ENCODE measurements around the gene DHDH. TPM values are rescaled to one million over a fixed set of nuclear protein-coding genes. Genes with fewer than 3 reads are reported as not detected.

The DHDH gene
- total and polyA plus RNA-seq, 2 of the 13 experiments (the other 11 are each of a cell fraction or from before 2014, with no cell fraction given), result 0.13 to 0.91 TPM

DNA sequence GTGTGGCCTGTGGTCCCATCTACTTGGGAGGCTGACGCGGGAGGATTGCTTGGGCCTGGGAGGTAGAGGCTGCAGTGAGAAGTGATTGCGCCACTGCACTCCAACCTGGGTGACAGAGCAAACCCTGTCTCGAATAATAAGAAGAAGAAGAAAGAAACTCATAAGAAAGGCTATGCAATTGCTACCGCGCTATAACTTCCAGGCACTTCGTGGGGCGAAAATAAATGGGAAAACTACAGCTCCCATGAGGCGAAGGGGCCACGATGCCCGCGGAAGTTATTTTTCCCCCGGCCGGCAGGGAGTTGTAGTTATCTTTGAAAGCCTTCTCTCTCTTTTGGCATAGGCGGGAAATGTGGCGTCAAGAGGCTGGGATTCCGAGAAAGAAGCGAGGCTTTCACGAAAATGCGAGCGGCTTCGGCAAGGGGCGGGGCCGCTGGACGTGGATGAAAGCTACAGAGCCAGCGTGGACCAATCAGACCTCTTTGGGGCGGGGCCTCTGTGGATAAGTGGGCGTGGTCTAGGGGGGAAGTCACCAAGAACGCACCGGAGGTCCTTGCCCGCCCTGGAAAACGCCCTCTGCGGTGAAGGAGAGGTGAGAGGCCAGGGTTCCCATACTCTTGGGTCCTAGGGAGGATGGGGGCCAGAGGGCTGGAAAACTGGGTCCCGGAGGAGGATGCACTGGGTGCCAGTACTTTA, 33.6 kb upstream of the DHDH start, which contains the start of gene NUCB1 (continued):
- TF ChIP-seq NKX3-1 (CRISPR knock-in tag; IDR thresholded peaks at IDR 0.05) (0 out of 2 replicates have a peak, but pooled peaks have one; percentile 75), ZNF572 (CRISPR knock-in tag; IDR thresholded peaks at IDR 0.05) (no peak), KLF16 (CRISPR knock-in tag; IDR thresholded peaks at IDR 0.05) (peak in 1 of 2 experiments; percentile 60; a peak in 1 of 4 replicates), SUZ12 (IDR thresholded peaks at IDR 0.05; ENCODE audit: low read depth, low read length) (peak; percentile 47), SKIL (CRISPR knock-in tag; IDR thresholded peaks at IDR 0.05; ENCODE audit: borderline replicate concordance) (no peak), TAF1 (CRISPR knock-in tag; IDR thresholded peaks at IDR 0.05) (peak; percentile 62; the same call in 1 of the 2 replicates), SOX5 (CRISPR knock-in tag; IDR thresholded peaks at IDR 0.05; ENCODE audit: borderline replicate concordance) (peak; percentile 51; the same call in 1 of the 2 replicates), ARNT (IDR thresholded peaks at IDR 0.05) (no peak), ZNF558 (CRISPR knock-in tag; IDR thresholded peaks at IDR 0.05; ENCODE audit: borderline replicate concordance) (peak; percentile 35; the same call in 1 of the 2 replicates), ZSCAN29 (CRISPR knock-in tag; conservative IDR thresholded peaks at IDR 0.05) (0 out of 2 replicates have a peak, but pooled peaks have one; percentile 50)
- TF ChIP-seq, protein P1, sequence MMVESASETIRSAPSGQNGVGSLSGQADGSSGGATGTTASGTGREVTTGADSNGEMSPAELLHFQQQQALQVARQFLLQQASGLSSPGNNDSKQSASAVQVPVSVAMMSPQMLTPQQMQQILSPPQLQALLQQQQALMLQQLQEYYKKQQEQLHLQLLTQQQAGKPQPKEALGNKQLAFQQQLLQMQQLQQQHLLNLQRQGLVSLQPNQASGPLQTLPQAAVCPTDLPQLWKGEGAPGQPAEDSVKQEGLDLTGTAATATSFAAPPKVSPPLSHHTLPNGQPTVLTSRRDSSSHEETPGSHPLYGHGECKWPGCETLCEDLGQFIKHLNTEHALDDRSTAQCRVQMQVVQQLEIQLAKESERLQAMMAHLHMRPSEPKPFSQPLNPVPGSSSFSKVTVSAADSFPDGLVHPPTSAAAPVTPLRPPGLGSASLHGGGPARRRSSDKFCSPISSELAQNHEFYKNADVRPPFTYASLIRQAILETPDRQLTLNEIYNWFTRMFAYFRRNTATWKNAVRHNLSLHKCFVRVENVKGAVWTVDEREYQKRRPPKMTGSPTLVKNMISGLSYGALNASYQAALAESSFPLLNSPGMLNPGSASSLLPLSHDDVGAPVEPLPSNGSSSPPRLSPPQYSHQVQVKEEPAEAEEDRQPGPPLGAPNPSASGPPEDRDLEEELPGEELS (CRISPR knock-in tag; IDR thresholded peaks at IDR 0.05), result peak; percentile 52
- TF ChIP-seq, protein P2, sequence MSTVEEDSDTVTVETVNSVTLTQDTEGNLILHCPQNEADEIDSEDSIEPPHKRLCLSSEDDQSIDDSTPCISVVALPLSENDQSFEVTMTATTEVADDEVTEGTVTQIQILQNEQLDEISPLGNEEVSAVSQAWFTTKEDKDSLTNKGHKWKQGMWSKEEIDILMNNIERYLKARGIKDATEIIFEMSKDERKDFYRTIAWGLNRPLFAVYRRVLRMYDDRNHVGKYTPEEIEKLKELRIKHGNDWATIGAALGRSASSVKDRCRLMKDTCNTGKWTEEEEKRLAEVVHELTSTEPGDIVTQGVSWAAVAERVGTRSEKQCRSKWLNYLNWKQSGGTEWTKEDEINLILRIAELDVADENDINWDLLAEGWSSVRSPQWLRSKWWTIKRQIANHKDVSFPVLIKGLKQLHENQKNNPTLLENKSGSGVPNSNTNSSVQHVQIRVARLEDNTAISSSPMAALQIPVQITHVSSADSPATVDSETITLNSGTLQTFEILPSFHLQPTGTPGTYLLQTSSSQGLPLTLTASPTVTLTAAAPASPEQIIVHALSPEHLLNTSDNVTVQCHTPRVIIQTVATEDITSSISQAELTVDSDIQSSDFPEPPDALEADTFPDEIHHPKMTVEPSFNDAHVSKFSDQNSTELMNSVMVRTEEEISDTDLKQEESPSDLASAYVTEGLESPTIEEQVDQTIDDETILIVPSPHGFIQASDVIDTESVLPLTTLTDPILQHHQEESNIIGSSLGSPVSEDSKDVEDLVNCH (CRISPR knock-in tag; IDR thresholded peaks at IDR 0.05), result no peak
- TF ChIP-seq, protein P3, sequence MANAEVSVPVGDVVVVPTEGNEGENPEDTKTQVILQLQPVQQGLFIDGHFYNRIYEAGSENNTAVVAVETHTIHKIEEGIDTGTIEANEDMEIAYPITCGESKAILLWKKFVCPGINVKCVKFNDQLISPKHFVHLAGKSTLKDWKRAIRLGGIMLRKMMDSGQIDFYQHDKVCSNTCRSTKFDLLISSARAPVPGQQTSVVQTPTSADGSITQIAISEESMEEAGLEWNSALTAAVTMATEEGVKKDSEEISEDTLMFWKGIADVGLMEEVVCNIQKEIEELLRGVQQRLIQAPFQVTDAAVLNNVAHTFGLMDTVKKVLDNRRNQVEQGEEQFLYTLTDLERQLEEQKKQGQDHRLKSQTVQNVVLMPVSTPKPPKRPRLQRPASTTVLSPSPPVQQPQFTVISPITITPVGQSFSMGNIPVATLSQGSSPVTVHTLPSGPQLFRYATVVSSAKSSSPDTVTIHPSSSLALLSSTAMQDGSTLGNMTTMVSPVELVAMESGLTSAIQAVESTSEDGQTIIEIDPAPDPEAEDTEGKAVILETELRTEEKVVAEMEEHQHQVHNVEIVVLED (CRISPR knock-in tag; IDR thresholded peaks at IDR 0.05; ENCODE audit: borderline replicate concordance), result peak; percentile 66; the same call in 1 of the 2 replicates
